ENCODE measurements around the gene KATNB1. TPM values are rescaled to one million over a fixed set of nuclear protein-coding genes. Genes with fewer than 3 reads are reported as not detected.
"Not testable (repeated sequence)": the region's sequence is repeated elsewhere in the genome, so short reads cannot be mapped to it uniquely, and the experiment has no call there.

KATNB1 gene
- total RNA-seq, 4 donors from 2014 or later = 30.6 to 54.9 (median 41.1) TPM

GRCh38 chr16:57791893-57792461 is 56.4 kb downstream of the KATNB1 start:
- no peak overlapping the region for H3K4me3 ChIP-seq (ENCODE audit: low read depth, poor library complexity, severe bottlenecking)
- intact Hi-C loops (cut with DNase I; ENCODE audit: low total_unique reads) = no loop called here
- no peak for TF ChIP-seq POLR2A (IDR thresholded peaks at IDR 0.05)
- no peak for TF ChIP-seq CTCF (IDR thresholded peaks at IDR 0.05)
- 78 to 79% methylated on average over 8 of the region's 8 CpGs for WGBS, 2 donors
- DNase-seq (ENCODE audit: low spot score in 2 of 2) = no peak

- no peak for DNase-seq (ENCODE audit: low spot score in 2 of 2)
- H3K4me3 ChIP-seq (ENCODE audit: low read depth, poor library complexity, severe bottlenecking) = no peak overlapping the region
- WGBS, 2 donors = 84 to 86% methylated on average over 11 to 17 of the region's 18 CpGs
- TF ChIP-seq CTCF (IDR thresholded peaks at IDR 0.05) (no peak), POLR2A (IDR thresholded peaks at IDR 0.05) (no peak)
- intact Hi-C loops (cut with DNase I; ENCODE audit: low total_unique reads) = no loop called here
Measured at GRCh38 chr16:57794849-57795430, 59.4 kb downstream of the KATNB1 start.

- intact Hi-C loops (cut with DNase I; ENCODE audit: low total_unique reads) = no loop called here
- no peak for TF ChIP-seq POLR2A (IDR thresholded peaks at IDR 0.05)
- no peak for TF ChIP-seq CTCF (IDR thresholded peaks at IDR 0.05)
- WGBS, 2 donors = 26 to 38% methylated on average over 9 of the region's 9 CpGs
- no peak overlapping the region for H3K4me3 ChIP-seq (ENCODE audit: low read depth, poor library complexity, severe bottlenecking)
- no peak for DNase-seq (ENCODE audit: low spot score in 2 of 2)
Measured at GRCh38 chr16:57795431-57795878, 59.9 kb downstream of the KATNB1 start.

- DNase-seq (ENCODE audit: low spot score in 2 of 2); intact Hi-C loops (cut with DNase I; ENCODE audit: low total_unique reads); H3K4me3 ChIP-seq (ENCODE audit: low read depth, poor library complexity, severe bottlenecking): not testable (repeated sequence)
- WGBS, 2 donors = 84 to 88% methylated on average over 5 of the region's 5 CpGs
Measured at GRCh38 chr16:57796014-57796413, 60.4 kb downstream of the KATNB1 start.

- intact Hi-C loops (cut with DNase I; ENCODE audit: low total_unique reads) = no loop called here
- no peak overlapping the region for H3K4me3 ChIP-seq (ENCODE audit: low read depth, poor library complexity, severe bottlenecking)
- 79 to 86% methylated on average over 12 of the region's 13 CpGs for WGBS, 2 donors
- no peak for TF ChIP-seq POLR2A (IDR thresholded peaks at IDR 0.05)
- TF ChIP-seq CTCF (IDR thresholded peaks at IDR 0.05) = no peak
- no peak for DNase-seq (ENCODE audit: low spot score in 2 of 2)
Measured at GRCh38 chr16:57797216-57797525, 61.6 kb downstream of the KATNB1 start.

- no peak for DNase-seq (ENCODE audit: low spot score in 2 of 2)
- no peak overlapping the region for H3K4me3 ChIP-seq (ENCODE audit: low read depth, poor library complexity, severe bottlenecking)
- 58 to 62% methylated on average over 30 to 35 of the region's 42 CpGs for WGBS, 2 donors
- TF ChIP-seq POLR2A (IDR thresholded peaks at IDR 0.05) = no peak
- no peak for TF ChIP-seq CTCF (IDR thresholded peaks at IDR 0.05)
- intact Hi-C loops (cut with DNase I; ENCODE audit: low total_unique reads) = no loop called here
Measured at GRCh38 chr16:57797526-57798266, 62.1 kb downstream of the KATNB1 start.

Measured in lower leg skin (tissue), 4 donors.